SU-DHL-6 (cell line): ENCODE results near the gene COLQ.

Experiments used
- H2AFZ ChIP-seq: fragments of 200-600 bp; sonication (generic); 2 replicates; pipeline ENCODE4 v1.6.1; 2014; ENCODE audit warnings: low read depth, mild to moderate bottlenecking, moderate library complexity, mixed read lengths, antibody characterized with exemption, low read length; ENCODE audit not compliant: severe bottlenecking
- H3F3A ChIP-seq: fragments of 200-600 bp; shearing (Covaris generic); 2 replicates; pipeline ENCODE4 v1.6.0; 2016; ENCODE audit warnings: antibody characterized with exemption, mild to moderate bottlenecking; ENCODE audit not compliant: insufficient read depth
- H3K27ac ChIP-seq: fragments of 200-600 bp; sonication (generic); 2 replicates; pipeline ENCODE4 v1.5.1; 2016; ENCODE audit warnings: low read depth, mild to moderate bottlenecking, low read length, moderate library complexity, mixed read lengths
- H3K27me3 ChIP-seq: fragments of 200-600 bp; sonication (generic), shearing (Covaris generic); 2 replicates; pipeline ENCODE4 v1.6.0; 2014; ENCODE audit warnings: mild to moderate bottlenecking, low read length
- H3K36me3 ChIP-seq: fragments of 200-600 bp; sonication (generic); 2 replicates; pipeline ENCODE4 v1.6.1; 2014; ENCODE audit warnings: mild to moderate bottlenecking, low read length, mixed read lengths
- H3K4me2 ChIP-seq: fragments of 300-600, 200-600 bp; shearing (Covaris generic), sonication (generic); 2 replicates; pipeline ENCODE4 v1.6.0; 2014; ENCODE audit warnings: low read length, low read depth, mild to moderate bottlenecking; ENCODE audit not compliant: poor library complexity, severe bottlenecking
- H3K4me3 ChIP-seq: fragments of 200-600 bp; sonication (generic); 2 replicates; pipeline ENCODE4 v1.5.1; 2014; ENCODE audit warnings: antibody characterized with exemption, low read length, mild to moderate bottlenecking, mixed read lengths; ENCODE audit not compliant: insufficient read depth, poor library complexity, severe bottlenecking
- H3K79me2 ChIP-seq: fragments of 200-600 bp; sonication (generic); 2 replicates; pipeline ENCODE4 v1.6.1; 2014; ENCODE audit warnings: mild to moderate bottlenecking, low read length, moderate library complexity; ENCODE audit not compliant: insufficient read depth
- H3K9ac ChIP-seq: fragments of 200-600 bp; sonication (generic); 2 replicates; pipeline ENCODE4 v1.7.0; 2014; ENCODE audit warnings: mild to moderate bottlenecking, low read length
- H3K9me2 ChIP-seq: fragments of 200-600 bp; sonication (generic); replicated peaks from 2 replicates; pipeline ENCODE4 v1.6.1; 2014; ENCODE audit warnings: low read length; ENCODE audit not compliant: insufficient read depth
- H3K9me3 ChIP-seq: fragments of 200-600 bp; sonication (generic); 2 replicates; pipeline ENCODE4 v1.6.1; 2014; ENCODE audit warnings: low read length, mixed read lengths; ENCODE audit not compliant: insufficient read depth
- H4K20me1 ChIP-seq: fragments of 200-600 bp; sonication (generic); 2 replicates; pipeline ENCODE4 v1.6.1; 2014; ENCODE audit warnings: low read depth, mild to moderate bottlenecking, antibody characterized with exemption, low read length, moderate library complexity, mixed read lengths
- CTCF ChIP-seq: fragments of 200-600 bp; sonication (generic); IDR thresholded peaks from one replicate; pipeline ENCODE4 v1.5.1; 2017; ENCODE audit warnings: antibody characterized with exemption, mild to moderate bottlenecking, low read length, moderate library complexity; ENCODE audit not compliant: insufficient read depth, poor library complexity, severe bottlenecking
- EZH2phosphoT487 ChIP-seq: fragments of 200-600 bp; sonication (generic), shearing (Covaris generic); conservative IDR thresholded peaks from 2 replicates; pipeline ENCODE4 v1.6.1; 2018; ENCODE audit warnings: mild to moderate bottlenecking, antibody characterized with exemption, low read length, moderate library complexity, mixed read lengths

The COLQ gene

GRCh38 chr3:15433531-15433930, 88.0 kb downstream of the COLQ start:
- Histone ChIP-seq H3K79me2 (peaks cover 30% of the 10 kb centered on the region), H3K27me3 (no peaks in the 10 kb centered on the region), H3K27ac (no peak overlapping the region), H3K9me2 (no peaks in the 10 kb centered on the region), H3K4me2 (no peak overlapping the region), H3K4me3 (no peak overlapping the region), H3F3A (no peaks in the 10 kb centered on the region), H3K36me3 (peaks cover 41% of the 10 kb centered on the region), H4K20me1 (peaks cover 4% of the 10 kb centered on the region; the same call in 1 of the 2 replicates), H3K9ac (no peak overlapping the region), H3K9me3 (no peaks in the 10 kb centered on the region), H2AFZ (no peak overlapping the region)
- no peak for TF ChIP-seq CTCF
- no peak for TF ChIP-seq EZH2phosphoT487

GRCh38 chr3:15431256-15431837, 90.2 kb downstream of the COLQ start:
- Histone ChIP-seq H2AFZ (no peak overlapping the region), H3K27ac (no peak overlapping the region), H3K36me3 (peaks cover 31% of the 10 kb centered on the region), H3F3A (no peaks in the 10 kb centered on the region), H3K9ac (no peak overlapping the region), H3K9me3 (no peaks in the 10 kb centered on the region), H3K4me2 (no peak overlapping the region), H3K9me2 (no peaks in the 10 kb centered on the region), H3K27me3 (no peaks in the 10 kb centered on the region), H3K4me3 (no peak overlapping the region), H4K20me1 (peaks cover 4% of the 10 kb centered on the region; the same call in 1 of the 2 replicates), H3K79me2 (peaks cover 51% of the 10 kb centered on the region)
- TF ChIP-seq EZH2phosphoT487 (no peak), CTCF (no peak)

GRCh38 chr3:15430624-15431023, 90.9 kb downstream of the COLQ start:
- Histone ChIP-seq H3K36me3 (peaks cover 23% of the 10 kb centered on the region), H3K27me3 (no peaks in the 10 kb centered on the region), H3K4me2 (no peak overlapping the region), H3K27ac (no peak overlapping the region), H3F3A (no peaks in the 10 kb centered on the region), H3K9me3 (no peaks in the 10 kb centered on the region), H3K4me3 (no peak overlapping the region), H4K20me1 (peaks cover 4% of the 10 kb centered on the region; the same call in 1 of the 2 replicates), H2AFZ (no peak overlapping the region), H3K79me2 (peaks cover 59% of the 10 kb centered on the region), H3K9ac (no peak overlapping the region), H3K9me2 (no peaks in the 10 kb centered on the region)
- TF ChIP-seq EZH2phosphoT487 (no peak), CTCF (no peak)
